GM19397 (cell line): ENCODE data around the gene MTHFSD.

Experiments
- ATAC-seq: cut with Tn5 transposase; IDR thresholded peaks from one replicate; pipeline ENCODE4 v1.9.1; 2021; ENCODE audit warnings: mild to moderate bottlenecking, moderate library complexity; ENCODE audit not compliant: unreplicated experiment

The MTHFSD gene

GRCh38 chr16:86531641-86532525, 23.2 kb downstream of the MTHFSD start:
- ATAC-seq: no peak

- no peak for ATAC-seq
Measured at GRCh38 chr16:86531191-86531545, 23.9 kb downstream of the MTHFSD start.

- no peak for ATAC-seq
Measured at GRCh38 chr16:86530251-86531190, 24.5 kb downstream of the MTHFSD start.

GRCh38 chr16:86529160-86529559, 25.9 kb downstream of the MTHFSD start:
- no peak for ATAC-seq

GRCh38 chr16:86528061-86528929, 26.7 kb downstream of the MTHFSD start:
- no peak for ATAC-seq

DNA sequence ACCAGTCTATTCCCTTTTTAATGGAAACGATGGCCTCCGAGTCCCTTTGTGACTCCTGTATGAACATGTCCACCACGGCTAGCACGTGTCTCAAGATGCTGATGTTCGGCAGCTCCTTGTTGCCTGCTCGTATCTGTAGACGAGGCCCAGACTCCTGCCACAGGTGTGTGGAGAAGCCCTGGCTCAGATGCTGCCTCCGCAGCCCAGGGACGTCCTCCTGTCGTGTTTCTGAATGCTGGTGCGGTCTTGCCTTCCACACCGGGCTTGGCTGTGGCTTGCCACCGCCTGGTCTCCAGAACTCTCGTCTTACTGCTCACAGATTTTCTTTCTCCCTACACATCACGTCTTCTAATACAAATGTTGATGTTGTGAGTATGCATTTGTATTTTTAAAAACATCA, 27.7 kb downstream of the MTHFSD start:
- no peak for ATAC-seq

DNA sequence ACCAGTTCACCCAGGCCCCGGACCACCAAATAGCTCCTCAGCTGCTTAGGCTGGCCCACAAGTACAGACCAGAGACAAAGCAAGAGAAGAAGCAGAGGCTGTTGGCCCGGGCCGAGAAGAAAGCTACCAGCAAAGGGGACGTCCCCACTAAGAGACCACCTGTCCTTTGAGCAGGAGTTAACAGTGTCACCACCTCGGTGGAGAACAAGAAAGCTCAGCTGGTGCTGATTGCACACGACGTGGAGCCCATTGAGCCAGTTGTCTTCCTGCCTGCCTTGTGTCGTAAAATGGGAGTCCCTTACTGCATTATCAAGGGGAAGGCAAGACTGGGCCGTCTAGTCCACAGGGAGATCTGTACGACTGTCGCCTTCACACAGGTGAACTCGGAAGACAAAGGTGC, 29.3 kb downstream of the MTHFSD start:
- no peak for ATAC-seq

DNA sequence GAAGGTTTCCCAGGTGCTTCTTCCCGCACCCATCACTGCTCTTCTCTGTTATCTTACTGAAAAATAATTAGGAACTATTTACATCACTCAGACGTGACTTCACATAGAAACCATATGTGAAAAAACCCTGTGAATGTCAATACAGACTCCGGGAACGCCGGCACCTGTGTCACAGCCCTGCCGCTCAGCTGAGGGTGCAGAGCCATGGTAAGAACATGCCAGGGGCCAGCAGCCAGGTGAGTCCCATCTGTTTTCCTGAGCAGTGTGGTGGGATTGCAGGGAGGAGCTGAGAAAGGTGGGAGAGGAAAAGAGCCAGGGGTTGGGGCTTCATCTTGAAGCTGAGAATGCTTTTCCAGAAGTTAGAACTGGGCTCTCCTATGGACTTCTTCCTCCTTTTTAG, 31.0 kb downstream of the MTHFSD start:
- no peak for ATAC-seq

DNA sequence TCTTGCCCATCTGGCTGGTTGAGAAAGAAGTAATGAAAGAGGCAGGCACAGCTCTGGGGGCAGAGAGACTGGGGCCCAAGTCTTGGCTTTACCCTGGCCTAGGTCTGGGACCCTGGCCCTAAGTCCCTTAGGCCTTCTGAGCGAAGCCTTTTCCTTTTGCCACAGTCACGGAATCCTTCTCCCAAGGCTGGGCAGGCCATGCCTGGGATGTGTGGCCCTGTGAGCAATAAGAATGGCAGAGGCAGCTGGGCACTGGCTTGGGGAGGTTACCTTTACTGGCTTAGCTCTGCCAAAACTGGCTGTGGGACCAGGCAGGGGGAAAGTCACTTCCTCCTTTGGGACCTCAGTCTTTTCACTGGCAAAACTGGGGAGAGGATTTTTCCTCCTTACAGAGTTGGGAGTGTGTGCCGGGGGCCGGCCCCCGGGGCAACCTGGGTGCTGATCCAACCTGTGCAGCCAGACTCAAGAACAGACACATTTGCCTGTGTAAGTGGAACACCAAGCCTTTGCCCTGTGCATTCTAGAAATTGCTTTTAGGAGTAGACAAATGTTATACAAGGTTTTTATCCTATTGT, 31.8 kb downstream of the MTHFSD start:
- ATAC-seq: no peak

- ATAC-seq: no peak
Measured at GRCh38 chr16:86522634-86523033, 32.4 kb downstream of the MTHFSD start.

GRCh38 chr16:86521236-86522197, 33.5 kb downstream of the MTHFSD start:
- no peak for ATAC-seq

- ATAC-seq: no peak
Measured at GRCh38 chr16:86520317-86521210, 34.5 kb downstream of the MTHFSD start.

DNA sequence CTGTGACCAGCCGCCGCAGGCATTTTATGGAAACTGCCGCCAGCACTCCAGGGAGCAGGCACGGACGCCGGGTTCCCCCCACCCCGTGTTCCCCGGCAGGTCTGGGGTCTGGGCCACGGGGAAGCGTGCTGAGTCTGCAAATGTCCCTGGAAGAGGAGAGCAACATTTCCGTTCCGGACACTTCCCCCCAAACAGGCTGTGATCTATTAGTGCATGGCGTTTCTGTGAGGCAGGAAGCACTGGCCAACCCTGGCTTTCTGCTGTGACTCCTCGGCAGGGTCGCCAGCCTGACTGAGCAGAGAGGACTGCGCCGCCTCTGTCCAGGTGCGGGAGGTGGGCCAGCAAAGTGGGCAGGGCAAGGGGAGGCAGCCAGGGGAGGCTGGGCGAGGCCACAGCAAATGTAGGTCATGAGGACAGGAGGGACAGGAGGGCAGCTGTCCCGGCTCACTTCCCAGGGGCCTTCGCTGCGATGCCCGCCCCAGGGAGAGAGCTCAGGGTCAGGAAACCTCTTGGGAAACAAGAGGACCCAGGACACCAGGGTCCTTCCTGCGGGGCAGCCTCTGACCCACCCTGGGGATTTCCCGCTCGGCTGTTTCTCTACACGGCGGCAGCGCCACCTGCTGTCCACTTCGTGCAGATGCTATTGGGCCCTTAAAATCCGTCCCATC, 35.3 kb downstream of the MTHFSD start:
- no peak for ATAC-seq

GRCh38 chr16:86519007-86519648, 35.9 kb downstream of the MTHFSD start:
- no peak for ATAC-seq

DNA sequence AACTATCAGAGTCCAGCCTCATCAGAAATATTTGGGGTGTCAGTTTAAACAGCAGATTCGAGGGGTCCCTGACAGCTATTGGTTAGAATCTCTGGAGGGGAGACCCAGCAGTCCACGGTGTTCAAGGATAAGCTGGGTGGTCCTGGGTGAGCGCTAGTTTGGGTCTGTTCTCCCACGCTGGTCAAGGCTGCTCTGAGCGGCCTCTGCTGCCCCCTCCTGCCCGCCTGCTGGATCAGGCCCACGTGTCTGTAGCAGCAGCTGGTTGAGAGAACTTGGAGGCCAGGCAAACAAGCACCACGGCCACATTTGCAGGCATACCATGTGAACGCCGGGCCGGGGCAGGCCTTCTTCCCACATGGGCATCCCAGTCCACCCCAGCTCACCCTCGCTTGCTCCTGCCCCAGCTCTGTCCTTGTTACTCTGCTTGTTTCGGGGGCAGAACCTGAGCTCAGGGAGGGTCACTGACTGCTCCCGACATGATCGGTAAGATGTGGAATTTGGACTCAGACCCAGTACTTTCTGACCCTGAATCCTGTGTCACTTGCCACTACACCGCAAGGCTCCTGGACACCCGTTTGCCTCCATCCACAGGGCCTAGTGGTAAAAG, 37.3 kb downstream of the MTHFSD start:
- ATAC-seq: no peak

- ATAC-seq: no peak
Measured at GRCh38 chr16:86517033-86517432, 38.0 kb downstream of the MTHFSD start.

- no peak for ATAC-seq
Measured at GRCh38 chr16:86516623-86517003, 38.4 kb downstream of the MTHFSD start.
